ENCODE measurements around the gene CTNNA3.

The CTNNA3 gene

GRCh38 chr10:67261300-67261797 lies 434.6 kb downstream of the CTNNA3 start:
- no peak for TF ChIP-seq CTCF (IDR thresholded peaks at IDR 0.05; ENCODE audit: borderline replicate concordance, control extremely low read depth, extremely low read depth, insufficient read depth, missing control alignments)
- DNase-seq (ENCODE audit: low spot score): no peak
- in situ Hi-C loops (cut with MboI; ENCODE audit: low sequenced_read_pairs, unreplicated experiment): no loop called here

DNA sequence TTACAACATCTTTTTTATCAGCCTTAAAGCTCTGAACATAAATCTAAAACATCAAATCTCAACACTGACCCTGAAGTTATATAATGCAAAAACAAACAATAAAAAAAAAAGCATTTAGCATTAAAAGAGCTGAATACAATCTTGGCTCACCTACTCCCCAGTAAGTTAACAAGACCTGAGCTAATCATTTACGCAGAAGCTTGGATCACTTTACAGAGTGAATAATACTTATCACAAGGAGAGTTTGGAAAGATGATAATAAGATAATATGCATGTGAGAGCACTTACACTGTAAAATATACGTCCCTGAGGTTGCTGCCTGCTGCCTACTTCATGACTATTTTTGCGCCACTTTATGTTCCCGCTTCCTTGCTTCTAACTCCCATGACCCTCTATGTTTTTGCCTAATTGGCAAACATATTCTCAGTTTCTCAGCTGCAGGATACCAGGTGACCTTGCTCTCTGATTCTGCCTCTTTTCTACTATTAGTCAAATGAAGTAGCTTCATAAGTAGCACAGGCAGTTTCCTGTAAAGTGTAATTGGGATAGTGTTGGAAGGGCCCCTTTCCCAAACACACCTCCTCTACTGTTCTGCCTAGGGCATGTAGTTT lies 436.6 kb downstream of the CTNNA3 start:
- in situ Hi-C loops (cut with MboI; ENCODE audit: low sequenced_read_pairs, unreplicated experiment): no loop called here
- no peak for DNase-seq (ENCODE audit: low spot score)
- TF ChIP-seq CTCF (IDR thresholded peaks at IDR 0.05; ENCODE audit: borderline replicate concordance, control extremely low read depth, extremely low read depth, insufficient read depth, missing control alignments): no peak

DNA sequence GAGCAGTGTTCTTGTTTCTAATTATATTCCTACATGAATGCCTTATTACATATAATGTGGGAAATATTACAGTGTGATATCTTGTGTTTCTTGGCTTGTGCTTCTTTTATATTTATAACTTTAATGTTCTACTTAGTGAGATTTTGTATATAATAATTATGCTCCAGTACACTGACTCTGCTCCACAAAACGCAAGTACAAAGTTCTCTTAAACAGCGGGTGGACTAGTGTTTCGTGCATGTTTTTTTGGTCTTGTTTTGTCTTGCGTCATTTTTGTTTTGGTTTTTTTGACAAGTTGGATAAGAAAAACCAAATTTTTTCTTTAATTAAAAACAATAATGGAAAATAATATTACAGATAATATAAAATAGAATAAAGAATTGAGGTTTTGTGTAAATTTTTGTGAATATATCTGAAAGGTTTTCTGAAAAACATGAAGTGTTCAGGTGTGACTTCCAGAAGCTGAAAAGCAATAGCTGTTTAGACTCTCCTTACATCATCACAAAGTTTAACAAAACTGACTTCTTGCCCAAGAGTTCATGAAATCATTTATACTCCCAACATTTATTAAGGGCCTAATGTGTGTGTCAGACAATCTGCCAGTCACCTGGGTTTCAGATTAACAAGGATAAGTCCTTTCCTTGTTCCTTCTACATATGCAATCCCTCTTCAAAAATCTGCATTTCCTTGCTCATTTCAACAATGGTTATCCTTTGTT lies 438.4 kb downstream of the CTNNA3 start:
- no peak for TF ChIP-seq CTCF (IDR thresholded peaks at IDR 0.05; ENCODE audit: borderline replicate concordance, control extremely low read depth, extremely low read depth, insufficient read depth, missing control alignments)
- in situ Hi-C loops (cut with MboI; ENCODE audit: low sequenced_read_pairs, unreplicated experiment): no loop called here
- DNase-seq (ENCODE audit: low spot score): no peak

GRCh38 chr10:67257018-67257417 lies 439.0 kb downstream of the CTNNA3 start:
- in situ Hi-C loops (cut with MboI; ENCODE audit: low sequenced_read_pairs, unreplicated experiment): no loop called here
- TF ChIP-seq CTCF (IDR thresholded peaks at IDR 0.05; ENCODE audit: borderline replicate concordance, control extremely low read depth, extremely low read depth, insufficient read depth, missing control alignments): no peak
- DNase-seq (ENCODE audit: low spot score): no peak

DNA sequence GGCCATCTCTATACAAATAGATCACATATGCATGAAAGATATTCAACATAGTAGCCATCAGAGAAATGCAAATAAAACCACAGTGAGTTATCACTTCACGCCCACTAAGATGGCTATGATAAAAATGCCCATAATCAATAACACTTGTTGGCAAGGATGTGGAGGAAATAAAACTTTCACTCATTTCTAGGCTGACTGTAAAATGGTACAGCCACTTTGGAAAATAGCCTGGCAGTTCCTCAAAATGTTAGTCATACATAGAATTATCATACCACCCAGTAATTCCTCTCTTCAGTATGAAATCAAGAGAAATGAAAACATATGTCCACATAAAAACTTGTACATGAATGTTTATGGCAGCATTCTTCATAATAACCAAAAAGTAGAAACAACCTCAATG lies 445.3 kb downstream of the CTNNA3 start:
- no peak for DNase-seq (ENCODE audit: low spot score)
- in situ Hi-C loops (cut with MboI; ENCODE audit: low sequenced_read_pairs, unreplicated experiment): no loop called here
- no peak for TF ChIP-seq CTCF (IDR thresholded peaks at IDR 0.05; ENCODE audit: borderline replicate concordance, control extremely low read depth, extremely low read depth, insufficient read depth, missing control alignments)

- in situ Hi-C loops (cut with MboI; ENCODE audit: low sequenced_read_pairs, unreplicated experiment): no loop called here
- TF ChIP-seq CTCF (IDR thresholded peaks at IDR 0.05; ENCODE audit: borderline replicate concordance, control extremely low read depth, extremely low read depth, insufficient read depth, missing control alignments): no peak
- no peak for DNase-seq (ENCODE audit: low spot score)
These were observed 449.9 kb downstream of the CTNNA3 start for GRCh38 chr10:67246066-67246555.

All from GM13976 (cell line).